IPS-NIHi7 (cell line): ENCODE measurements around the gene SPOCK1.

Experiments
- DNase-seq: peaks from one replicate; pipeline ENCODE4 v3.0.0; 2012; ENCODE audit warnings: mixed read lengths; ENCODE audit errors: extremely low spot score

SPOCK1 gene

DNA sequence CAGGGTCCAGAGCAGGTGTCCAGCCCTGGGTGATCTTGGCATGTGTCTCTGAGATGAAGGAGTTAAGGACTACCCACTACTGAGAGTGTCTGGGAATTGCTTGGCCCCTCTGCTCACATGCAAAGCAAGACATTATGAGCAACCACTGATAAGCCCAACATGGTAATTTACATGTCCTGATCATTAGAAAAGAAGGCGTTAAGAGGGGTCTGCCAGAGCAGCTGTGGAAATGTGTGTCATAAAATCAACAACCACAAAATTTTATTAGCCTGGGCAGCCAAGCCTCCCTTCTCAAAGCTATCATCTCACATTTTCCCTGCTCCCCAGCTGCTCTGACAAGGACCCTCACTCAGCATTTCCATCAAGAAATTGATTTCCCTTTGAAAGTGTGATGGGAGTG lies 351.0 kb downstream of the SPOCK1 start:
- DNase-seq: no peak

DNA sequence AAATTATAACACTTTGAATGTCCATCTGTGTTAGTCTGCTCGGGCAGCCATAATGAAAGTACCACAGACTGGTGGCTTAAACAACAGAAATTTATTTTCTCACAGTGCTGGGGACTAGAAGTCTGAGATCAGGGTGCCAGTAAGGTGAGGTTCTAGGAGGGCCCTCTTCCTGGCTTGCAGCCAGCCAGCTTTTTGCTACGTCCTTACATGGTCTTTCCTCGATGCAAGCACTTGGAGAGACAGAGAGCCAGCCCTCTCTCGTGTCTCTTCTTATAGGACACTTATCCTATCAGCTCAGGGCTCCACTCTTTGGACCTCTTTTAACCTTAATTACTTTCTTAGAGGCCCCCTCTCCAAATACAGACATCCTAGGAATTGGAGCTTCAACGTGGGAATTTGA lies 351.8 kb downstream of the SPOCK1 start:
- no peak for DNase-seq

DNA sequence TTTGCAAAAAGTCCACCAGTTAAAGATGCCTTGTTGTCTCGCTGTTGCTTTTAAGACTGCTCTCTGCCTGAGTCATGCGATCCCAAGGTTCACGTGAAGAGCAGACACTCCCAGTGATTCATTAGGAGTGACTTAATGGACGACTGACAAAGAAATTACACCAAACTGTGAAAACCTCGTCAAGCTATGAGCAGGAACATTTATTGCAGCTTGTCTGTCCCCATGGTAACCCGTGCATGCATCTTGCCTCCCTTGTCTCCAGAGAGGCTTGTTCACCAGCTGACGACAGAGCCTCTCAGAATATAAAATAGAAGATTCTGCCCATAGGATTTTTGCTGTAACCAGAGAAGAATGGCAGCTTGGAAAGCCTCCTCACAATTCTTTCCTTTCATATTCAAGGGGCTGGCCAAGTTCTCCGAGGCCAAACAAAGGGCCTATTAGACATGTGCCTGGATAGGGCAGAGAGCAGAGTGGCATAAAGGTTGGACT lies 352.7 kb downstream of the SPOCK1 start:
- DNase-seq: peak; percentile 35

DNA sequence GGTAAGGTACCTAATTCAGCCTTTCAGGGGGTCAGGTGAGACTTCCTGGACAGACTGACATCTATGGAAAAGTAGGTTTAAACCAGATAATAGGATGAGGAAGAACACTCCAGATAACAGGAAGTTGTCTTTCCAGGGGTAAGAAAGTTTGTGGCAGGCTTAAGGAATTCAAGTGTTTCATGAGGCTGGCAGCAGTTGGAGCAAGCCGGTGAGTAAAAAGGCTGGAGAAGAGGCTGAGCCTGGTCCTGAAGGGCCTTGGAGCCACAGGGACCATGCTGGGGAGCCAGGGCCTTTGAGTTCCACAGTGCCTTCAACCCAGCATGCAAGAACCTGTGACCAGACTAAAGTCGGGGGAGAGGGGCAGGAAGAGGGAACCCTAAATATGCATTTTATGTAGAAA lies 353.4 kb downstream of the SPOCK1 start:
- no peak for DNase-seq

DNA sequence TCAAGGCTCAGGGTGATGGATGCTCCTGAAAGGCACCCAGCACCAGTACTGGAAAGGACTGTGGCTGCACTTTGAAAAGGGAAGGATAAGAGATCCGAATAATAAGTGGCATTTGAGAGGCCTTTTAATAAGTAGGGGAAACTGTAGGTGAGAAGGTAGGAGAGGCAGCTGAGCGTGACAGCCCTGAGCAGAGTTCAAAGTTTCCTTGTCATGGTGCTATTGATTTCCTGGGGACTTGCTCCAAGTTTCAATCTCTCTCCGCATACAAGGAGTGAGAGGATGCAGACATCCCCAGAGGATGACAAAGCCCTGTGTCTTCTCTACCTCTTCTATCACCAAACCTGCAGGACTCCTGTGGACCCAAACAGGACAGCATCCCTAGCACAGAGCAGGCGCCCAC lies 354.5 kb downstream of the SPOCK1 start:
- DNase-seq: no peak

DNA sequence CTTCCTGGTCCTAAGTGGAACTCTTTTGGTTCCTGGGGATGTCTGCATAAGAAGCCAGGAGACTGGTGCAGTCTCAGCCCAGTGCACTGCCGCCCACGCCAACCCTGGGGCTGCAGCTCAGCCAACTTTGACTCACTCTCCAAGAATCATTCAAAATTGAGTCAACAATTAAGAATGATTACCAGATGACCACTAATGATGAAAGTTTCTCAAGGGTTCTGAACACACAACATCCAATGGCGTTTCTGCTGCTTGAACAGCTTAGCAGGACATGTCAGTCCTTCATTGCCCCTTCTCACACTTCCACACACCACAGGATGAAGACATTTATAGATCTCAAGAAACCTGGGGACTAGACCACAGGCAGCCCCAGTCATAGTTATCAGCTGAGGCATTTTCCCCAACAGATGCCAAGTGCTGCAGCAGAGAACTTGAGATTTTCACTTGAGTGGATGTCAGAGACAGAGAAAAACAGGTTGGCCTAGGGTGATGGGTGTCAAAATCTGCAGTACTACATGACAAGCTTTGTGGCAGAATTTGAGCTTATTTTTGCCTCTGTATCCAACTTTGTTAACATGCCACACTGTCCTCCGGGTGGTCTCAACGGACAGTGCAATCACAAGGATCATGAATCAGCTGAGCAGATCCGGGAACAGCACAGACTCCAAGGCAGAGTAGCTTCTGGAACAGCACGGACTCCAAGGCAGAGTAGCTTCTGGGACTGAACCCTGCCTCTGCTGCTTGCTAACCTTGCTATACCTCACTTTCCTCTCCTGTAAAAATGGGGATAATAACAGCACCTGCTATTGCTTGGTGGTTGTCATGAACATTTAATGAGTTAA lies 356.1 kb downstream of the SPOCK1 start:
- DNase-seq: no peak

DNA sequence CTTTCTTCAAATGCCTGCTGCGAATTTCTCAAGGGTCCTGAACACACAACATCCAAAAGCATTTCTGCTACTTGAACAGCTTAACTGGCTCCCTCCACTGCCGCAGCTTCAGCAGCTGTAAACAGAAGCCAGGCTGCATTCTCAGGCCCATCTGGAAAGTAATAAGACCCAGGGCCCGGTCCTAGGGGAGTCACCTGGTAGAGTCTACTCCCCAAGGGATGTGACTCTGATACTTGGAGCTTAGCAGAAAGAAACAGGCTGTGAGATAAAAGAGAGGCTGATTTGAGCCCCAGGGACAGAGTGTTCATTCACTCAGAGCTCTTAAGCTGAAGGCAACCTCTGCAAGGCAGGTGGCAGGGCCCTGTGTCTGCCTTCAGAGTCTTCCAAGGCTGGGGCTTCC lies 356.8 kb downstream of the SPOCK1 start:
- no peak for DNase-seq

DNA sequence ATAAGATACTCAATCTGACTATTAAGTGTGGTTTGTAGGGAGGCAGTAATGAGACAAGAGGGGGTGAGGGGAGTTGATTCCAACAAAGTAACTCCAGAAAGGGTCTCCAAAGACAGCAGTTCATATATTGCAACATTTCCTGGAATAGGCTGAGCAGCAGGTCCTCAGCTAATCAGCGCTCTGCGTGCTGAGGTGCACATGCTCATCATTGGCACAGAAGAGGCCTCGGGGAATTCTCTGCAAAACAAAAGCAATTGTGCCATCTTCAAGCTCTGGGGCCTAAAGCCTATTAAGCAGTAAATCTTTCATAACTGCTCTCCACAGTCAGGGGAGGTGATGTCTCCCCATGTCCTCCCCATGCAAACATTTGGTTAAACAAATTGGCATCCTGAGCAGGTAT lies 357.3 kb downstream of the SPOCK1 start:
- DNase-seq: no peak

DNA sequence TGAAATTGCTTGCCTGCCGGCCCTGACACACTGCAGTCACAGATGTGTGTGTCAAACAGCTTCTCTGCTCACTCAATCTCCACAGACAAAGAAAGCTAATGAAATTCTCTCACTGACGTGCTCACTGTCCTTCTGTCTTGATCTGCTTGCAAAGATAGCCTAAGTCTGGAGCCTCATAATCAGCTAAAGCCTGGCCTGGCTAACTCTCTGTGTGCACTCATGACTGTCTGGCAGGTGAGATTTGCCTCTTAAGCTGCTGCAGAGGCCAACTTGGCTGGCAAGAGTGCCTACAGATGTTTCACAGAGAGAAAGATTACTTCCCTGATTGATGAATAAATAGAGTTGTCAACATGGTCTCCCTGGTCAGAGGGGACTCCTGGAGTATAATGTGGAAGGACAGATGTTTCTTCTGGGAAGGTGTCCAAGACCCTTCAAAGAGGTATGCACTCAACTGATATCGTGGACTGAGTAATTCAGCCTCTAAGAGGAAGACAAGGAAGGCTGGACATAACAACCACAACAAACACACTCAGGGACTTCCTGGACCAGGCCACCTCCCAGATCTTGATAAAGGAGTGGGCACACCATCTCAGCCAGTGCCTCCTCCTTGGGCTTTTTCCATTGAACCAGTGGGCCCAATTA lies 362.0 kb downstream of the SPOCK1 start:
- DNase-seq: no peak

DNA sequence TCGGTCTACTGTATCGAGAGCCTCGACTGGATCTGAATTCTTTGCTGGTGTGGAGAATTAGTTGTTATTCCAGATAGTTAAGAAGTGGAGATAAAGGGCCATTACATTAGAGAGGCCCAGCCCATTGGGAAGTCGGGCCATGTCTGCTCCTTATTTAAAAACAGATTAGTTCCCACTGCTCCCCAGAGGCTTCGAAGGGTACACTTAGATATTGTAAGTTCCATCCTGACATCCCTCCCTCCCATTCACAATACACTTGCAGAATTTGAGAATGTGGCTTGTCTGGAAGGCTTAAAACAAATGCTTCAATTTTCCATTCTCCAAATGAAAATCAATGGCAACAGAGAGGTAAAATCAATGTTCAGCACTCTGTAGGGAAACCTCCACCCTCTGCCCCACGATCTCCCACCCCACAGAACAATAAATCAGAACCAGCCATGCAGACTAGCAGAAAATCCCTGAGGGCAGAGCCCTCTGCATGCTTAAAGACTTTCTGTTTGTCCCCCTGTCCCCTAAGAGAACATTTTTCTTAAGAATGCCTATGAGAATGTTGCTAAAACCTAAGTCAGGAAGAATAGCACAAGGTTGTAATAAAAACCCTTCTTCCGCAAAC lies 364.1 kb downstream of the SPOCK1 start:
- no peak for DNase-seq

DNA sequence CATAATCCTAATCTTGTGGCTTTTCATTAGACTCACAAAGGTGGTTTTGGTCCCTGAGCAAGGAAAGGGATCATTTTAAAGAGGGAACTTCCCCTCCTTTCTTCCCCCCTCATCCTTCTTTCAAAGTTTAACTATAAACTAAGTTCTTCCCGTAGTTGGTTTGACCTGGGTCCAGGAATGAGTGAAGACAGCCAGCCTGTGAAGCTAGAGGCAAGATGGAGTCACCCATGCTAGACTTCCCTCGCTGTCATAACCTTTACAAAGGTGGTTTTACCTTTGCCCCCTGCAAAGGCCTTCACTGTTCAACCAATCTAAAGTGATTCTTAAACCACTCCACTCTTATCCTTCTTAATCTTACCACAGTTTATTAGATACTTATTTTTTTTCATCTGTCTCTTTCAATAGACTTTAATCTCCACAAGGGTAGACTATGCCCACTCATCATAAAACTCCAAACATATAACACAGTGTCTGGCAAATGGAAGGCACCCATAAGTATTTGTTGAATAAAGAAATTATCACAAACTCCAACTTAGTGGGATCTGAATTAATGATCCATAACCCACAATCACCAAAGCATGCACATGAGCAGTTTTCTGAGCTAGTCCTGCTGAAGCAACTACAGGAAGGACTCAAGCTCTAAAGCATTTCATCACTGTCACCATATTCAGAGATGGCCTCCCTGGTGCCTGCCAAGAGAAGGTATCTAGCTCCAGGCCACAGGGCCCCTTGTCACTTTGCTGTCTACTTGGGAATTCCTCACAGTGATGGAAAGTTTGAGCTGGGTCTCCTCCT lies 369.0 kb downstream of the SPOCK1 start:
- DNase-seq: no peak

DNA sequence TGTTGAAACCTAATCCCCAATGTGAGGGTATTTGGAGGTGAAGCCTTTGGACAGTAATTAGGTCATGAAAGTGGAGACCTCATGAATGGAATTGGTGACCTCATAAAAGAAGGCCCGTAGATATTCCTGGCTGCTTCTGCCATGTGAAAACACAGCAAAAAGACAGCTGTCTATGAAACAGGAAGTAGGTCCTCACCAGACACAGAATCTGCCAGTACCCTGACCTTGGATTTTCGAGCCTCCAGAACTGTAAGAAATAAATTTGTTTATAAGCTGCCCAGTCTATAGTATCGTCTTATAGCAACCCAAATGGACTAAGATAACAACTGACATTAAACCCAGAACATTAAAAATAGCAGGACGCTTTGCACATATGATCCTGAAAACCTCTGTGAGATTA lies 371.1 kb downstream of the SPOCK1 start:
- no peak for DNase-seq

DNA sequence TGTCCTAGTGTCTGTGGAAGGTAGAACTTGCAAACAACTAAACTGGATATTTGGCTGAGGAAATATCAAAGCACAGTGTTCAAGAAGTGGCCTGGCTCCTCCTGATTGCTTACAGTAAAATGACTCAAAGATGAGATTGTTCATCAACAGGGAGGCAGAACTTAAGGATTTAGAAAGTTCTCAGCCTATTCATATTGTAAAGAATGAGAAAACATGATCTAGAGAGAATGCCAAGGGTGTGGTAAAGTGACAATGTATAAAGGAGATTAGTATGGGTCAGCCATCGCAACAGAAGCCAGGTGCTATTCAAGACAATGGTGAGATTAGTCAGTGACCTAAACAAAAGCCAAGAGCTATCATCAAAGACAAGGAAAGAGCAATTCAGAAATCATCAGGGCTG lies 372.3 kb downstream of the SPOCK1 start:
- DNase-seq: no peak

DNA sequence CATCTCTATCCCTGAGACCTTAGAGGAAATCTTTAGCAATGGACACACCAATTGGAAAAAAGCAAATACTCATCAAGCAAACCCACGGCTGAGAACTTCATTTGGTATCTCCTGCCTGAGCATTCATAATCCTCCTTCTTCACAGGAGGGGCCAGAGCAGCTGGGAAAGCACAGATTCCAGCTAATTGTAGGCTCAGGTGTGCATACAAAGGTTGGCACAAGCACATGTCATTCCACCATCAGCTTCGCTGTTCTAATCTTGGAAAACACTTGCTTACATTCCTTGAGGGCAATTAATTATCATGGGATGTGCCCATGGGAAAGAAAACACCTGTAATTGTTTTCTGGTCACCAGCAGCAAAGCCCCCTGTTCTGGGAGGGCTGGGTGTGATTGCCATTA lies 376.6 kb downstream of the SPOCK1 start:
- no peak for DNase-seq

DNA sequence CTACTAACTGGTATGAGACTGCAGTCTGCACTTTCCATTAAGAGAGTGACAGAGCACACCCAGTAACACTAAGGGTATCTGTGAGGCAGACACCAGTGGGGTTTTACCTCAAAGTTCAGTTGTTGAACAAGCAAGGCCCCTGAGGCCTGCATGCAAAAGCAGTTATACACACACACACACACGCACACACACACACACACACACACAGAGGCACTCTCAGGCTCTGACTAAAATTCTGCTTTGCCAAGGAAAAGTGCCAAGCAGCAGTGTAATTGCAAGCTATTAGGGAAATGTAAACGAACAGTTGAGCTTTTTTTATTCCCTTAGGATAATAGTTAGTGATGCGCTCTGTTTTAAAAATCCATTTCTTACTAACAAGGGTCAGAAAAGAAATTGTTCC lies 377.1 kb downstream of the SPOCK1 start:
- DNase-seq: no peak

DNA sequence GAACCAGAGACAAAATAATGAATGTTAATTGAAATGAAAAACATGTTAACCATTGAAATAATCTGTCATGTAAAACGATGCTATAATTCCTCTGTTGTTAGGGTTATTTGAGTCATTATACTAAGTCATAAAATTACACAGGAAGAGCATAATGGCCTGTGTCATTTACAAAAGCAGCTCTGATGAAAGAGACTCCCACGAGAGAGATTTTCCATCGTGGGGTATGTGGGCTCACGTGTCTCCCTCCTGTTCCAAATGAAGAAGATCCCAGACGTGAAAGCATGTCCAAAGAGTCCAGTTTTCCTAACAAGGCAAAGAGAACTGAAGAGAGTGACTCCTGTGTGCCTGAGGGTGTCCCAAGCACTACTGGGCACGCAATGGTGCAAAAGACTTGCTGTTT lies 379.8 kb downstream of the SPOCK1 start:
- DNase-seq: no peak

DNA sequence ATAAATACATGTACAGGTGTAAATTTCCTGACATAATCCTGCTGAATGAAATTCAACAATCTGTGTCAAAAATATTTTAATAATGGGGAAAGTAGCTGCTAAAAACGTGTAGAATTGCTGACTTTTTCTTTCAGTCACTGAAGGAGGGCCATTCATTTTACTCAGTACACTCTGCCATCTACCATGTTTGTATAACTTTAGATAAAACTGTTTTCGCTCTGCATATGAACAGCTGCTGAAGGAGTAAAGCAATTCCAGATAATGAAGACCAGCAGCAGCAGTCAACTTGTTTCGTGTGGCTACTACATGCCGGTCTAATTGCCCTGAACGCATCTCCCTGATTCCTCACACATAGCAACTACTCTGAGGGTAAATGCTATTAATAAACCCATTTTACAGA lies 380.5 kb downstream of the SPOCK1 start:
- no peak for DNase-seq

DNA sequence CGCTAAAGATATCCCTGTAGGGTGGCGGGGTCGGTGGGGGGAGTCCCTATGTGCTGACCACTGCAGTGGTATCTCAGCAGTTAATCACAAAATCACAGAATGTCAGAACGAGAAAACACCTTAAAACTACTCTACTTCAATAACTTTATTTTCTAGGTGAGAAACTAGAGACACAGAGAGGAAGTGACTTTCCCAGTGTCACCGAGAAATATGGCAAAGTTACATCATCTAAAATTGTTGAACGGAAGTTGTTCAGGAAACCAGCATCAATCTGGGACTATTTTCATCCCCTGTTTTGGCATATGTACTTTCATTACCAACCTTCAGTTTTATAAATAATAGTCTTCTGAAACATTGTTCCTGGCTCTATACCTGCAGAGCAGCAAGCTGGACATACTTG lies 384.0 kb downstream of the SPOCK1 start:
- no peak for DNase-seq

DNA sequence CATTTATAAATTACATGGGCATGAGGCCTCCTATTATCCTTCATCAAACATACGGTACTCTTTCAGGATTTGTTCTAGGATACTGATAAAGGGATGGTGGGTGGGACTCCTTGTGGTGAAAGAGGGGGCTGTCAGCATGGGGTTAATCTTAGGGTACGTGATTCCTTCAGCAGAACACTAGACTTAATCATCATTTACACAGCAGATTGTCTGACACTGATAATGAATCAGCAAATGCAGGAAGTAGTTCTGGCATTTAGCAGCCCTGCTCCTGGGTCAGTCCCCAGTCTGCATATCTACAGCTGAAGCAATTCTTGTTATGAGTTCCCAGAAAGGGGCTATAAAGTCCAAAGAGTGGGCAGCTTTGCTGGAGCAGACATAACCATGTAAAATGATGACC lies 384.6 kb downstream of the SPOCK1 start:
- DNase-seq: peak; percentile 18

DNA sequence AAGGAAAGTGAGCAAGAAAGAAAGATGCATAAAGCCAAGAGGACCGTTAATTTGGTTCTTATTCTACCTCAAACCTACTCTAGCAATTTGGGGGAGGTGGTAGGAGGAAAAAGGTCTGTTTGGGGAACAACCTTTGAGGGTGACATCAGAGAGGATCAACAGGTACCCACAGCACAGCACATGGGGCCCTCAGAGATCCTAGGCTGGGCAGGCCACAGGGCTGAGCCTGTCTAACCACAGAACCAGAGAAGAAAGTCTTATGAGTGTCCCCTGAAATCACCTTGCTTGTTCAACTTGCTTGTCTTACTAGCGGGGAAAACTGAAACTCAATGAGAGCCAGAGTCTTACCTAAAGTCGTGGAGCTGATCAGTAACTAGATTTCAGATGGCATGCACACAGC lies 385.2 kb downstream of the SPOCK1 start:
- no peak for DNase-seq

DNA sequence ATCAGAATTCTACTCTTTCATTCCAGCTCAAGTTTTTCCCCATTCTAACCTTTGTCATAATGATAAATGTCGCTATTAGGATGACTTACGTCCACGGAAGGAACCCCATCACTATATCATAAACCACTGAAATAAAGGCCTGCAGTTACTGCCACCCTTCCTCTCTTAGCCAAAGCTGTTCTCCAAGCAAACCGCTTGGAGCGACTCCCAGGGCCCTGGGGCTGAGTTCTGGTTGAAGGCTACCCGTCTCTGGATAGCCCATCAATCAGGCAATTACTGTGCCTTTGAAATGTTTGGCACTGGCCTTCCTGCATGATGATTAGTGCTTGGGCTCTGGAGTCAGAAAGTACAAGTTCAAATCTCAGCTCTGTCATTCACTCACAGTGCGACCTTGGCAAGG lies 386.0 kb downstream of the SPOCK1 start:
- no peak for DNase-seq

DNA sequence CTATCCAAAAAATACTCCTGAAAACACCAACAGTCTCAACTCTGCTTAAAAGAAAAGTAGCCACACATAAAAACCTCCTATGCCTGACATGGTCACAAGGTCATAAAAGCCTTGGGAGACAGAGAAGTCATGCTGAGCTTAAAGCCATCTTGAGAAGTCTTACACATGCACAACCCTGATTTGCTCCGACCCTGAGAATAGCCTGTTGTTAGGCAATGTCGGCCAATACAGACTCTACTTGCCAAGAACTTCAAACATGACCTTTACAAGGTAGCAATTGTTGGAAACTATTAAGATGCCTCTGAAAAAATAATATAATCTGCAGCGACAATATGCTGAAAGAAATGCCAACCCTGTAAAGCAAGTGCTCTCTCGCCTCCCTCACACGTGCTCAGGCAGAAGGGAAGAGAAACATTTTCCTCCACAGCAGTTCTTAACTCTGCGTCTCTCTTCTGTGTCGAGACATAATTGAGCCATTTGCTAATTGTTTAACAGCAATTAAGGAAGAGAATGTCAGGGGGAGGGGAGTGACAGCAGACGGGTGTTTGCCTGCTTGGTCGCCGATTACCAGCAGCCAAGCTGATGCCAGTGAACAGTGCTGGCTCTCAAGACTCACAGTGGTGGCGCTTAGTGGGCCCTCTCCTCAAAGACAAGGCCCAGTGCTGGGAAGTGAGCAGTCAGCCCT lies 393.6 kb downstream of the SPOCK1 start:
- DNase-seq: no peak
